K562 (cell line): Measurements from ENCODE around the gene RNF214. TPM values are rescaled to one million over a fixed set of nuclear protein-coding genes. Genes with fewer than 3 reads are reported as not detected.

Experiments used
- BRF1 ChIP-seq: IDR thresholded peaks from 3 replicates; pipeline ENCODE4 v1.6.1; 2011; ENCODE audit warnings: borderline replicate concordance, mild to moderate bottlenecking; ENCODE audit not compliant: insufficient read length; ENCODE audit errors: extremely low read depth
- EZH2 ChIP-seq: IDR thresholded peaks from 2 replicates; pipeline ENCODE4 v1.6.1; 2012; ENCODE audit warnings: low read depth, mild to moderate bottlenecking, inconsistent platforms, low read length, borderline replicate concordance
- GMEB1 ChIP-seq: fragments of 250-450 bp; sonication (Bioruptor Pico); IDR thresholded peaks from 2 replicates; pipeline ENCODE4 v1.4.0; 2020; ENCODE audit warnings: mild to moderate bottlenecking
- HMGXB4 ChIP-seq: sonication (generic); formaldehyde crosslinking; IDR thresholded peaks from 2 replicates; pipeline ENCODE4 v1.8.1; 2023; ENCODE audit warnings: mild to moderate bottlenecking, missing genetic modification reagents
- HOXB6 ChIP-seq: fragments of 250-450 bp; sonication (Bioruptor Pico); IDR thresholded peaks from 2 replicates; pipeline ENCODE4 v1.5.1; 2022; ENCODE audit warnings: mild to moderate bottlenecking, borderline replicate concordance
- KLF6 ChIP-seq: fragments of 250-450 bp; sonication (Bioruptor Pico); IDR thresholded peaks from 2 replicates; pipeline ENCODE4 v1.4.0; 2020; ENCODE audit warnings: mild to moderate bottlenecking, moderate library complexity, borderline replicate concordance
- MEIS2 ChIP-seq: fragments of 450-650 bp; IDR thresholded peaks from 2 replicates; pipeline ENCODE4 v1.6.1; 2014; ENCODE audit warnings: mild to moderate bottlenecking; ENCODE audit not compliant: partially characterized antibody
- SETDB1 ChIP-seq: IDR thresholded peaks from one replicate; pipeline ENCODE4 v1.6.1; 2012; ENCODE audit warnings: low read length, control low read depth, inconsistent platforms
- TFAP4 ChIP-seq: sonication (generic); formaldehyde crosslinking; IDR thresholded peaks from 2 replicates; pipeline ENCODE4 v1.8.0; 2022; ENCODE audit warnings: missing genetic modification reagents, mild to moderate bottlenecking, moderate library complexity, borderline replicate concordance
- ZFP1 ChIP-seq: fragments of 450-650 bp; formaldehyde crosslinking; IDR thresholded peaks from 2 replicates; pipeline ENCODE4 v1.4.0; 2020; ENCODE audit warnings: mild to moderate bottlenecking, mixed read lengths
- polyA plus RNA-seq, 8 experiments: library from polyadenylated mRNA; depleted of rRNA in 4 of 8; stranded (reverse) in 5 of 8; unstranded in 3 of 8; fragments of >200 nt; fragmentation: Nextera tagmentation in 2 of 8; fragmentation: Illumina TruSeq in 1 of 8; extraction: Ambion mirVana in 2 of 8; extraction: Trizol in 1 of 8; gene quantifications; 2 replicates each; pipeline versions ENCODE4 v1.2.1 to v1.2.3, GENCODE V29; 2011 to 2014; ENCODE audit warnings: inconsistent platforms in 1 of 8, missing spikeins in 1 of 8
- total RNA-seq, 7 experiments: library from RNA; depleted of rRNA in 6 of 7; stranded (reverse); fragments of >200 nt in 6 of 7; fragmentation: Illumina TruSeq in 2 of 7; extraction: Trizol in 2 of 7; gene quantifications; 2 replicates each; pipeline versions ENCODE4 v1.2.1 to v1.2.3, GENCODE V29; 2011 to 2021; ENCODE audit warnings: low replicate concordance in 1 of 7

Gene RNF214
- total and polyA plus RNA-seq, 9 of the 15 experiments (the other 6 are each of a cell fraction or from before 2014, with no cell fraction given) = 6.6 to 24.8 (median 11.9) TPM

DNA sequence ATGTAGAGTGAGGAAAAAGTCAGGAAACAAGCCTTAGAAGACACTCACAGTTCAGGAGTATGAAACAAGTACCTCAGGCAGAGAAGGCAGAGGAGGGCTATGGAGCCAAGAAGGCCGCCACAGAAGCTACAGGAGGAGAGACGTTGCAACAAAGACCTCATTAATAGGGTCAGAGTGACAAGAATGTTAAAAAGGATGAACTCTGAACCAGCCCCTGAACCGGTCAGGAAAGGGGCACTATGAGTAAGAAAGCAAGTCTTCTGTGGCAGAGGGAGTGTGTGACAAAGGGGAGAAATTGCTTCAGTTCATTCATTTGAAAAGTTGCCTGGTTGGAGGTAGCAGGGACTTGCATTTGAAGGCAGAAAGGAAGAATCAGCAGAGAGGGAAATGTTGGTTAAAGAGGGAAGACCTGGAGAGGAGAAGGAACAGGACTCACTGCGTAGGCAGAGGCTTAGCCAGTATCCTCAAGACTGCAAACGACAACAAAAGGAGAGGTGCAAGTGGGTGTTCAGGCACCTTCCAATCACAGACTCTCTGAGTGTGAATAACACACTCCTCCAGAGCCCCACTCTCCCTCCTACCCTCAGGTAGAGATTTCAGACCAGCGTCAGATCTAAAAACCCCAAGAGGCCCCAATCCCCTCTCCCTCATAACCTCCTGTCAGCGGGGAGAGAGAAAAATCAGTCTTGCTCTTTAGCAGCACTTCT is 17.9 kb upstream of the RNF214 start (continued):
- TF ChIP-seq SETDB1 (no peak), TFAP4 (CRISPR knock-in tag) (no peak), HMGXB4 (CRISPR knock-in tag) (no peak), ZFP1 (CRISPR knock-in tag) (no peak), BRF1 (no peak), EZH2 (no peak), MEIS2 (no peak), GMEB1 (no peak), HOXB6 (no peak), KLF6 (CRISPR knock-in tag) (no peak)
